A549 treated with Hydrocortisone at 1 μM for 4 hours (cell line): ENCODE data around the gene VPS72. TPM values are rescaled to one million over a fixed set of nuclear protein-coding genes. Genes with fewer than 3 reads are reported as not detected.

Experiments
- total RNA-seq: library from RNA; stranded (reverse); fragments of 200-300 nt; extraction: Qiagen RNA extraction; gene quantifications from 5 replicates; pipeline ENCODE4 v1.2.3, GENCODE V29; 2022

VPS72 gene
- total RNA-seq: 44.3 to 78.2 TPM (median 45.5 TPM) in 5 replicates

GRCh38 chr1:151189637-151190445 lies at the start of gene VPS72:
Gene VPS72, minus strand, starts transcription at chr1:151190197. Its CDS starts 76 bp downstream, at chr1:151190121.

GRCh38 chr1:151198254-151199127 lies 8.5 kb upstream of the VPS72 start, which contains the start of gene PIP5K1A:
Gene PIP5K1A, plus strand, starts transcription at chr1:151198552. Its CDS starts 445 bp downstream, at chr1:151198997.

GRCh38 chr1:151175863-151176262 lies 14.1 kb downstream of the VPS72 start, which contains the start of gene TMOD4:
Gene TMOD4, minus strand, starts transcription at chr1:151175981. Its CDS starts 1,106 bp downstream, at chr1:151174875.

GRCh38 chr1:151165738-151166504 lies 24.1 kb downstream of the VPS72 start, which contains the start of the genes LYSMD1 and SCNM1:
Gene LYSMD1, minus strand, starts transcription at chr1:151165902. Its CDS starts 644 bp downstream, at chr1:151165258.
Gene SCNM1, plus strand, starts transcription at chr1:151166144. Its CDS starts 9 bp downstream, at chr1:151166153.

GRCh38 chr1:151156515-151156819 lies 33.5 kb downstream of the VPS72 start, which contains the start of gene TNFAIP8L2:
Gene TNFAIP8L2, plus strand, starts transcription at chr1:151156649. Its CDS starts 2,049 bp downstream, at chr1:151158698.

GRCh38 chr1:151146412-151147131 lies 43.4 kb downstream of the VPS72 start, which contains the start of gene SEMA6C:
Gene SEMA6C, minus strand, starts transcription at chr1:151146631. Its CDS starts 4,010 bp downstream, at chr1:151142621.

Other genes starting within 250 kb of the VPS72 start
- gene CERS2, start 215.4 kb downstream of the VPS72 start, total RNA-seq: 241 to 291 TPM (median 246 TPM) in 5 replicates
- 0.70 to 1.1 TPM (median 0.84 TPM) in 5 replicates for gene ANXA9, start 207.9 kb downstream of the VPS72 start, total RNA-seq
- 2.6 to 3.9 TPM (median 3.0 TPM) in 5 replicates for gene MINDY1, start 183.3 kb downstream of the VPS72 start, total RNA-seq
- 12.0 to 19.6 TPM (median 15.3 TPM) in 5 replicates for gene PRUNE1, start 181.7 kb downstream of the VPS72 start, total RNA-seq
- 0.03 to 0.28 TPM (median 0.09 TPM) in 5 replicates for gene BNIPL, start 153.6 kb downstream of the VPS72 start, total RNA-seq
- gene C1orf56, start 142.4 kb downstream of the VPS72 start, total RNA-seq: 5.9 to 7.9 TPM (median 6.2 TPM) in 5 replicates
- 80.4 to 99.4 TPM (median 81.8 TPM) in 5 replicates for gene CDC42SE1, start 130.6 kb downstream of the VPS72 start, total RNA-seq
- 12.6 to 16.9 TPM (median 15.3 TPM) in 5 replicates for gene MLLT11, start 129.8 kb downstream of the VPS72 start, total RNA-seq
- 3.0 to 3.2 TPM (median 3.1 TPM) in 5 replicates for gene GABPB2, start 119.4 kb downstream of the VPS72 start, total RNA-seq
- gene SEMA6C, start 43.6 kb downstream of the VPS72 start, total RNA-seq: 1.3 to 2.2 TPM (median 1.6 TPM) in 5 replicates
- gene TNFAIP8L2, start 33.5 kb downstream of the VPS72 start, total RNA-seq: 0.08 TPM in 1 of 5 replicates, not detected in the others
- gene LYSMD1, start 24.3 kb downstream of the VPS72 start, total RNA-seq: 5.5 to 9.6 TPM (median 6.4 TPM) in 5 replicates
- gene SCNM1, start 24.1 kb downstream of the VPS72 start, total RNA-seq: 39.9 to 48.7 TPM (median 48.1 TPM) in 5 replicates
- 0.25 to 0.44 TPM (median 0.27 TPM) in 3 of 5 replicates, not detected in the others for gene TMOD4, start 14.2 kb downstream of the VPS72 start, total RNA-seq
- 49.5 to 70.6 TPM (median 50.8 TPM) in 5 replicates for gene PIP5K1A, start 8.4 kb upstream of the VPS72 start, total RNA-seq
- 166 to 193 TPM (median 187 TPM) in 5 replicates for gene PSMD4, start 64.5 kb upstream of the VPS72 start, total RNA-seq
- 13.0 to 15.0 TPM (median 14.0 TPM) in 5 replicates for gene ZNF687, start 92.1 kb upstream of the VPS72 start, total RNA-seq
- 23.7 to 26.5 TPM (median 24.6 TPM) in 5 replicates for gene PI4KB, start 137.2 kb upstream of the VPS72 start, total RNA-seq
- gene RFX5, start 157.1 kb upstream of the VPS72 start, total RNA-seq: 16.5 to 24.4 TPM (median 21.4 TPM) in 5 replicates
- 6.1 to 7.8 TPM (median 7.5 TPM) in 5 replicates for gene SELENBP1, start 182.5 kb upstream of the VPS72 start, total RNA-seq
- gene PSMB4, start 209.4 kb upstream of the VPS72 start, total RNA-seq: 361 to 442 TPM (median 418 TPM) in 5 replicates